PC-9 (cell line): ENCODE data around the gene NEIL3. TPM values are rescaled to one million over a fixed set of nuclear protein-coding genes. Genes with fewer than 3 reads are reported as not detected.

ENCODE experiments used
- BruUV-seq: library from RNA; stranded (reverse); fragments of 400-500 nt; replicated peaks from 2 replicates; lab custom pipeline; 2021; lab: Mats Ljungman, UMichigan
- CTCF ChIA-PET: fragments of 300-600 bp; sonication (Branson Sonifier 250); formaldehyde crosslinking; loops from one replicate; lab custom pipeline; 2022; ENCODE audit warnings: antibody characterized with exemption; lab: Charles Lee
- POLR2A ChIA-PET: fragments of 300-600 bp; sonication (Branson Sonifier 250); formaldehyde crosslinking; loops from one replicate; lab custom pipeline; 2022; ENCODE audit warnings: antibody characterized with exemption; ENCODE audit not compliant: unreplicated experiment; lab: Charles Lee
- DNase-seq, 2 experiments: peaks; one replicate each; pipeline versions ENCODE4 v3.0.0 to v3.0.0-alpha.2; 2015 to 2022; ENCODE audit warnings: mixed read lengths in 1 of 2
- H2AFZ ChIP-seq: fragments of 200-600 bp; sonication (generic); 2 replicates; pipeline ENCODE4 v1.8.1; 2017; ENCODE audit warnings: antibody characterized with exemption
- H3F3A ChIP-seq: fragments of 200-600 bp; sonication (generic); 2 replicates; pipeline ENCODE4 v1.8.1; 2017; ENCODE audit warnings: antibody characterized with exemption, mild to moderate bottlenecking, low read depth; ENCODE audit not compliant: insufficient read depth
- H3K27ac ChIP-seq: fragments of 200-600 bp; sonication (generic); 2 replicates; pipeline ENCODE4 v1.6.1; 2016; ENCODE audit warnings: mixed run types
- H3K27me3 ChIP-seq: fragments of 200-600 bp; sonication (generic); 2 replicates; pipeline ENCODE4 v1.6.1; 2016; ENCODE audit warnings: low read depth, mixed run types; ENCODE audit not compliant: insufficient read depth
- H3K36me3 ChIP-seq: fragments of 200-600 bp; sonication (generic); 2 replicates; pipeline ENCODE4 v1.6.1; 2016; ENCODE audit warnings: low read depth, mixed run types
- H3K4me1 ChIP-seq: fragments of 200-600 bp; sonication (generic); replicated peaks from 2 replicates; pipeline ENCODE4 v1.6.1; 2016; ENCODE audit warnings: mixed run types; ENCODE audit not compliant: insufficient read depth
- H3K4me2 ChIP-seq: fragments of 200-600 bp; sonication (generic); 2 replicates; pipeline ENCODE4 v1.6.1; 2017; ENCODE audit warnings: mixed run types
- H3K4me3 ChIP-seq: fragments of 200-600 bp; sonication (generic); 2 replicates; pipeline ENCODE4 v1.6.1; 2016; ENCODE audit warnings: mixed run types
- H3K79me2 ChIP-seq: fragments of 200-600 bp; sonication (generic); 2 replicates; pipeline ENCODE4 v1.6.1; 2017; ENCODE audit warnings: low read depth, mixed run types
- H3K9me2 ChIP-seq: fragments of 200-600 bp; sonication (generic); 2 replicates; pipeline ENCODE4 v1.8.1; 2017; ENCODE audit warnings: mild to moderate bottlenecking; ENCODE audit not compliant: insufficient read depth
- H3K9me3 ChIP-seq: fragments of 200-600 bp; sonication (generic); 2 replicates; pipeline ENCODE4 v1.8.1; 2016; ENCODE audit warnings: low read depth; ENCODE audit not compliant: insufficient read depth
- H4K20me1 ChIP-seq: fragments of 200-600 bp; sonication (generic); 2 replicates; pipeline ENCODE4 v1.8.1; 2017; ENCODE audit not compliant: insufficient read depth
- EZH2 ChIP-seq: fragments of 200-600 bp; sonication (generic); IDR thresholded peaks from 2 replicates; pipeline ENCODE4 v1.8.0; 2017; ENCODE audit warnings: antibody characterized with exemption, low read depth
- intact Hi-C: fragments of 100-400 bp; cut with micrococcal nuclease; formaldehyde crosslinking; loops from one replicate; pipeline ENCODE4 v1.10.0; 2022; ENCODE audit not compliant: unreplicated experiment
- total RNA-seq: library from RNA; stranded (reverse); gene quantifications from 2 replicates; pipeline ENCODE4 v1.2.3, GENCODE V29; 2021
- TF ChIP-seq, protein P1 (sequence below): fragments of 200-600 bp; sonication (generic); conservative IDR thresholded peaks from 2 replicates; pipeline ENCODE4 v1.6.1; 2017; ENCODE audit warnings: mixed run types, antibody characterized with exemption, mild to moderate bottlenecking, moderate library complexity

Gene NEIL3
- total RNA-seq, 1 experiment from 2014 or later, result 16.2 TPM

DNA sequence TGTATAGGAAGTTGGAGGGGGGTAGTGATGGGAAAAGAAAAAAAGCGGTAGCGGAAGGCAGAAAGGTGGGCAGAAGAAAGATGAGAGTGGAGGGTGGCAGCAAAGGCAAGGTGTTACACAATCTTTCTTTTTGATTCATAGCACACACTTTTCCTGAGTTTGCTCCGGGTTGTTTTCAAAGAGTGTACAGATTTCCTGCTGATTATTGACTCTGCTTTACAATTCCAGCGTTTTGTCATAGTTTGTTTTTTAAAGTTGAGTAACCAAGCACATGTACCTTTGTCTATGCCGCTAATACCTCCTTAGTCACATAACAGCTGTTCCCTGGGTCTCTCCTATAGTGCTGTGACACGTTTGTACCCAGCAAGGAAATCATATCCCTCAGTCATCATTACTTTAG lies 82.3 kb downstream of the NEIL3 start:
- no peak for DNase-seq
- Histone ChIP-seq H3F3A (no peaks in the 10 kb centered on the region), H3K27me3 (no peaks in the 10 kb centered on the region), H3K4me2 (no peak overlapping the region), H3K4me3 (no peak overlapping the region), H3K79me2 (no peaks in the 10 kb centered on the region), H3K36me3 (no peaks in the 10 kb centered on the region), H3K9me3 (no peaks in the 10 kb centered on the region), H3K9me2 (no peaks in the 10 kb centered on the region), H2AFZ (no peak overlapping the region), H3K4me1 (no peaks in the 10 kb centered on the region), H4K20me1 (no peaks in the 10 kb centered on the region), H3K27ac (no peak overlapping the region)
- intact Hi-C loops, result no loop called here
- BruUV-seq, result no TSS peak
- CTCF ChIA-PET, result no interaction called here
- POLR2A ChIA-PET, result no interaction called here
- TF ChIP-seq, protein P1, sequence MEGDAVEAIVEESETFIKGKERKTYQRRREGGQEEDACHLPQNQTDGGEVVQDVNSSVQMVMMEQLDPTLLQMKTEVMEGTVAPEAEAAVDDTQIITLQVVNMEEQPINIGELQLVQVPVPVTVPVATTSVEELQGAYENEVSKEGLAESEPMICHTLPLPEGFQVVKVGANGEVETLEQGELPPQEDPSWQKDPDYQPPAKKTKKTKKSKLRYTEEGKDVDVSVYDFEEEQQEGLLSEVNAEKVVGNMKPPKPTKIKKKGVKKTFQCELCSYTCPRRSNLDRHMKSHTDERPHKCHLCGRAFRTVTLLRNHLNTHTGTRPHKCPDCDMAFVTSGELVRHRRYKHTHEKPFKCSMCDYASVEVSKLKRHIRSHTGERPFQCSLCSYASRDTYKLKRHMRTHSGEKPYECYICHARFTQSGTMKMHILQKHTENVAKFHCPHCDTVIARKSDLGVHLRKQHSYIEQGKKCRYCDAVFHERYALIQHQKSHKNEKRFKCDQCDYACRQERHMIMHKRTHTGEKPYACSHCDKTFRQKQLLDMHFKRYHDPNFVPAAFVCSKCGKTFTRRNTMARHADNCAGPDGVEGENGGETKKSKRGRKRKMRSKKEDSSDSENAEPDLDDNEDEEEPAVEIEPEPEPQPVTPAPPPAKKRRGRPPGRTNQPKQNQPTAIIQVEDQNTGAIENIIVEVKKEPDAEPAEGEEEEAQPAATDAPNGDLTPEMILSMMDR, result no peak
- TF ChIP-seq EZH2, result no peak

DNA sequence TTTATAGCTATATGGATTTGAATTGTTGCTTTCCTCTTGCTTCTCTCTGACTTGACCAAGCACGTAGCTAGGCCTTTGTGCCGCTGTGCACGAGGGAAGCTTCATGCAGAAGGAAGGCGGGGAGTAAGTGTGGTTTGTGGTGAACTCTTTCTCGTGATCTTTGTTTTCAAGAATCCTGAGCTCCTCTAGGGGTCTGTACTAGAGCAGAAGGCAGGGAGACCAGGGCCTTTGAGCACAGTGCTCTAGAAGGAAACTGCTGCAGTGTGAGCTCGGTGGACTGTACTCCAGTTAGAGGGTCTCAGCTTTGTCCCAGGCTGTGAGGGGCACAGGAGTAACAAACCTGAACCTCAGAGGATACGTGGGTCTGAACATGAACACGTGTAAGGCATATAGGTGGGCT lies 83.6 kb downstream of the NEIL3 start:
- no peak overlapping the region for H2AFZ ChIP-seq
- no peaks in the 10 kb centered on the region for H4K20me1 ChIP-seq
- H3K4me2 ChIP-seq, result no peak overlapping the region
- H3K36me3 ChIP-seq, result no peaks in the 10 kb centered on the region
- no peaks in the 10 kb centered on the region for H3K4me1 ChIP-seq
- no peaks in the 10 kb centered on the region for H3K27me3 ChIP-seq
- no peak overlapping the region for H3K27ac ChIP-seq
- H3K9me2 ChIP-seq, result no peaks in the 10 kb centered on the region
- no peak overlapping the region for H3K4me3 ChIP-seq
- H3K9me3 ChIP-seq, result no peaks in the 10 kb centered on the region
- CTCF ChIA-PET, result interaction anchor here (0.5 kb wide), 1 partner anchor 403 kb away, joined by 6 read pairs; no protein-coding TSS in a partner anchor
- TF ChIP-seq, protein P1, result no peak
- TF ChIP-seq EZH2, result no peak
- no peaks in the 10 kb centered on the region for H3K79me2 ChIP-seq
- H3F3A ChIP-seq, result no peaks in the 10 kb centered on the region
- DNase-seq, result no peak
- BruUV-seq, result no TSS peak
- POLR2A ChIA-PET, result interaction anchor here (0.6 kb wide), 1 partner anchor 1081 kb away, joined by 3 read pairs; no protein-coding TSS in a partner anchor
- intact Hi-C loops, result no loop called here

DNA sequence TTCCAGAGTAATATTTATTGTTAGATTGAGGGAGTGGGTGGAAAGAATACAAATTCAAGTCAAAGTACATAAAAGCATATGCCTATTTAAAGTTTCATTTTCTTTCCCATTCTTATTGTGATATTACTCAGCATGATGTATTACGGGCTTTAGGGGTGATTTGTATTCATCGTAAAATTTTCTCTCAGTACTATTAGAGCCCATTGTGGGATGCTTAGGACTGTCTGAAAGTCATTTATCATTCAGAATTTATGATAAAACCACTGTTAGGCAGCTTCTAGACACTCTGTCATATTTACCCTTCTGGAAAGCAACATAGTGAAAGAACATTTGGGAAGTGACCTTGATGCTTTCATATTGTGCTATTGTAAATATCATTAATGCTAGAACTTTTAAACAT lies 86.7 kb downstream of the NEIL3 start:
- DNase-seq, result no peak
- H3K4me1 ChIP-seq, result no peaks in the 10 kb centered on the region
- no peaks in the 10 kb centered on the region for H3F3A ChIP-seq
- no peaks in the 10 kb centered on the region for H3K9me2 ChIP-seq
- H3K27ac ChIP-seq, result no peak overlapping the region
- H2AFZ ChIP-seq, result no peak overlapping the region
- CTCF ChIA-PET, result no interaction called here
- no TSS peak for BruUV-seq
- H3K4me3 ChIP-seq, result no peak overlapping the region
- no peaks in the 10 kb centered on the region for H3K79me2 ChIP-seq
- no peak for TF ChIP-seq EZH2
- TF ChIP-seq, protein P1, result no peak
- H3K36me3 ChIP-seq, result no peaks in the 10 kb centered on the region
- no peak overlapping the region for H3K4me2 ChIP-seq
- H3K27me3 ChIP-seq, result no peaks in the 10 kb centered on the region
- POLR2A ChIA-PET, result no interaction called here
- H3K9me3 ChIP-seq, result no peaks in the 10 kb centered on the region
- intact Hi-C loops, result no loop called here
- no peaks in the 10 kb centered on the region for H4K20me1 ChIP-seq
